Measurements from ENCODE around the gene MSLN.

DNA sequence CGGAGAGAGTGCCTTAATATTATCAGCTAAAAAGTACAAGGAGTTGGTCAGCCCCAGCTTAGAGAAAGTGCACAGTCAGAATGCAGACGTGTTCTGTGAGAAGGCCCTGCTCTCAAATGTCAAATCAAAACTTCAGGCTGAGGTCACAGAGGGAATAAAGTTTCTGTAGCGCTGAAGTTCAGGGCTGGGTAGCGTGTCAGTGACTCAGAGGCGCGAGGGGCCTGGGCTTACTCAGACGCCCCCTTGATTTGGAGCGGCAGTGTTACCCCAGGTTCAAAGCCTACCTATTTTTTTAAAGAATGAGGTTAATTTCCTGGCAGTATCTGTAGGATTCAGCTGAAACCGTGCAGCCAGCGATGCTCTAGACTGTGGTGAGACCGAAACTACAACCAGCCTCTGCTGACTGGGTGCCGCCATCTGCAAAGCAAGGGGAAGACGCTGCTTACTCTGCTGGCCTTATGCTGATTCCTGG, 24.5 kb upstream of the MSLN start:
- TF ChIP-seq CTCF (IDR thresholded peaks at IDR 0.05), result no peak
- TF ChIP-seq POLR2A (IDR thresholded peaks at IDR 0.05), result no peak

Data from uterus (tissue), 2 donors.